Stimulated activated CD8-positive, alpha-beta memory T cell treated with anti-CD3 and anti-CD28 coated beads, Interleukin-12 subunit alpha, Interleukin-12 subunit beta, amount 100 ng/mL, for 4 hours (primary cell): Measurements from ENCODE around the gene C4BPB.

ENCODE experiments used
- DNase-seq: peaks from one replicate; pipeline ENCODE4 v3.0.0-alpha.2; 2020; ENCODE audit warnings: low read depth

The C4BPB gene

GRCh38 chr1:207085887-207086286 lies 2.8 kb upstream of the C4BPB start:
- no peak for DNase-seq

- DNase-seq: no peak
Measured at GRCh38 chr1:207088161-207088560, 499 bp upstream of the C4BPB start.

- no peak for DNase-seq
Measured at GRCh38 chr1:207089627-207090355, 1.1 kb downstream of the C4BPB start.

GRCh38 chr1:207091200-207091908 lies 2.7 kb downstream of the C4BPB start:
- no peak for DNase-seq

GRCh38 chr1:207093944-207094343 lies 5.3 kb downstream of the C4BPB start:
- no peak for DNase-seq

- DNase-seq: no peak
Measured at GRCh38 chr1:207097871-207098324, 9.2 kb downstream of the C4BPB start.

GRCh38 chr1:207101720-207102119 lies 13.1 kb downstream of the C4BPB start:
- DNase-seq: no peak

GRCh38 chr1:207102146-207102545 lies 13.5 kb downstream of the C4BPB start:
- no peak for DNase-seq

GRCh38 chr1:207102659-207103058 lies 14.0 kb downstream of the C4BPB start:
- no peak for DNase-seq

- no peak for DNase-seq
Measured at GRCh38 chr1:207103892-207104373, 15.3 kb downstream of the C4BPB start, which contains the start of gene C4BPA. Gene C4BPA, plus strand, starts transcription at chr1:207104233. Its CDS starts 8,793 bp downstream, at chr1:207113026.

GRCh38 chr1:207109004-207109403 lies 20.3 kb downstream of the C4BPB start:
- no peak for DNase-seq

- no peak for DNase-seq
Measured at GRCh38 chr1:207112616-207113296, 24.1 kb downstream of the C4BPB start.

- no peak for DNase-seq
Measured at GRCh38 chr1:207115269-207115668, 26.6 kb downstream of the C4BPB start.

- no peak for DNase-seq
Measured at GRCh38 chr1:207124389-207124788, 35.7 kb downstream of the C4BPB start.

- no peak for DNase-seq
Measured at GRCh38 chr1:207128336-207128921, 39.8 kb downstream of the C4BPB start.

- DNase-seq: no peak
Measured at GRCh38 chr1:207129053-207129452, 40.4 kb downstream of the C4BPB start.

GRCh38 chr1:207130252-207131036 lies 41.8 kb downstream of the C4BPB start:
- DNase-seq: no peak

- no peak for DNase-seq
Measured at GRCh38 chr1:207131163-207131562, 42.5 kb downstream of the C4BPB start.

- DNase-seq: no peak
Measured at GRCh38 chr1:207134581-207134980, 45.9 kb downstream of the C4BPB start.

- no peak for DNase-seq
Measured at GRCh38 chr1:207139616-207140015, 51.0 kb downstream of the C4BPB start.

- no peak for DNase-seq
Measured at GRCh38 chr1:207140536-207140935, 51.9 kb downstream of the C4BPB start.
